Fibroblast of skin of left biceps (primary cell): ENCODE data around the gene FRMD8.

ENCODE experiments used
- DNase-seq, 2 experiments: peaks; one replicate each; pipeline ENCODE4 v3.0.0-alpha.2; 2013; ENCODE audit warnings: low read depth in 2 of 2

The FRMD8 gene

DNA sequence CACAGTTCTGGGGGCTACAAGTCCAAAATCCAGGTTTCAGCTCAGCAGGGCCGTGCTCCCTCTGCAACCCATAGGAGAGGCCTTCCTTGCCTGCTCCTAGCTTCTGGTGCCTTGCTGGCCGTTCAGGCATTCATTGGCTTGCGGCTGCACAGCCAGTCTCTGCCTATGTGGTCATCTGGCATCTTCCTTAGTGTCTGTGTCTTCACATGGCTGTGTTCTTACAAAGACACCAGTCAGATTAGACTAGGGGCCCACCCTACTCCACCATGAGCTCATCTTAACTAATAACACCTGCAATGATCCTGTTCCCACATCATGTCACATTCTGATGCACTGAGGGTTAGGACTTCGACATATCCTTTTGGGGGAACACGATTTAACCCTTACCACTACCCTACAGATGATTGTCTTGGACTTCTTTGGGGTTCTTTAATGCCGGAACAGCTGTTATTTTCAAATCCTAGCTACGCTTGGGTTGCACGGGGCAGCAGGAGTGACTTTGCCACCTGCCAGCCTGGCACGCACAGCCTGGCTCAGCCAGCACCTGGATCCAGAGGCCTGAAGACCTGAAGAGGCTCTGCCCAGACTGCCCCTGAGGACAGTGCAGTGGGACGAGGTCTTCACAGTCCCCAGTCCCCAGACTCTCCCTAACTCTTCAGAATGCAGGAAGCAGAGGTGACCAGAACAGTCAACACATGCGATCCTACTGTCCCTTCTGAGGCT lies 28.5 kb downstream of the FRMD8 start:
- no peak for DNase-seq

DNA sequence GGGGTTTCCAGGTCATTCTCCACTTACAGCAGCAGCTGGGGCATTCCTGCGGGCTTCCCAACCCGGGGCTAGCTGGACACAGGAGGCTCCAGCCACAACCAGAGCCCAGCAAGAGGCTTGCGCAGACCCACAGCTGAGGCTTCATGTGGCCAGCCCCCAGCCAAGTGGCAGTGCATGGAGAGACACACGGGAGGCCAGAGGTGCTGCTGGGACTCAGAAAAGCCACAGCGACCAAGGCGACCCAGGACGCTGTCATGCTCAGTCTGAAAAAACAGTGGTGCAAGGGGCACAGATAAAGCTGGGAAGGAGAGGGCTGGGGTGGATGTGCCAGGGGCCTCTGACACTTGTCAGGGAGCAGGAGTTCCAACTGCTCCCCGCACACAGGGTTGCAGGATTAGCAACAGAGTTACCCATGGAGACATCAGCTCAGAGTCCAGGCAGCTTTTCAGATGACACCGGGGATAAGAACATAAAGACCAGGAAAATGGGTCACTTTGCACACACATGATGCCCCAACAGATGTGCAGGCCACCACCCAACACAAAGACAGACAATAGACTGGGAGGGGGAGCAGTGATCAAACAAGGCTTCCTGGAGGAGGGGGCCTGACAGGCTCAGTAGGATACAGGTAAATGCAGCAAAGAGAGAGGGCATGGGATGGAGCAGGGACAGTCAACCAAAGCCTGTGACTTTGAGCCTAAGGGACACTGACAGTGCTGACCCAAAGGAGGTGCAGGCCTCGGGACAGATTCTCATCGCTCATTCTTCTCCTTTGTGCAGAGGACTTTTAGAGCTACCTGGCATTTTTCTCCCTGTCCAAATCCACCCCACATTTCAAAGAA lies 29.3 kb downstream of the FRMD8 start:
- DNase-seq = no peak

DNA sequence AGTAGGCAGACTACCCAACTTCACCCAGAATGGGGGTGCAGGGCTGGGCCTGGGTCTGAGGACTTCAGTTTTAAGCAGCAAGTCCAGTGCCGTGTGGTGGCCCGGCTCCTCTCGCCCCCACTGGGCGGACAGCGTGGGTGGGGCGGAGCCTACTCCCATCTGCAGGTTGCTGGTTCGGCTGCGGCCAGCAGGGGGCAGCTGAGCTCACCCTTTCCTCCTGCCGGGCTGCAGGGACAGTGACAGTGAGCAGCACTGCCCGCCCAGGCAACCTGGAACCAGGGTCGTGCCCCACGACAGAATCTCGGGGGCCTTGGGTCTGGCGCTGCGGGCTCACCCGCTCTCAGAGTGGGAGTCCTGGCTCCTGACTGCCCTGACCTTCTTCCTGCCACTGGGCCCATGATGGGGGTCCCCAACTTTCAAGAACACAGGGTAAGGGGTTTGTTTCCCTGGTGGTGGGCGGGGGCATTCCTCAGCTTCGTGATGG lies 29.9 kb downstream of the FRMD8 start:
- DNase-seq = no peak

DNA sequence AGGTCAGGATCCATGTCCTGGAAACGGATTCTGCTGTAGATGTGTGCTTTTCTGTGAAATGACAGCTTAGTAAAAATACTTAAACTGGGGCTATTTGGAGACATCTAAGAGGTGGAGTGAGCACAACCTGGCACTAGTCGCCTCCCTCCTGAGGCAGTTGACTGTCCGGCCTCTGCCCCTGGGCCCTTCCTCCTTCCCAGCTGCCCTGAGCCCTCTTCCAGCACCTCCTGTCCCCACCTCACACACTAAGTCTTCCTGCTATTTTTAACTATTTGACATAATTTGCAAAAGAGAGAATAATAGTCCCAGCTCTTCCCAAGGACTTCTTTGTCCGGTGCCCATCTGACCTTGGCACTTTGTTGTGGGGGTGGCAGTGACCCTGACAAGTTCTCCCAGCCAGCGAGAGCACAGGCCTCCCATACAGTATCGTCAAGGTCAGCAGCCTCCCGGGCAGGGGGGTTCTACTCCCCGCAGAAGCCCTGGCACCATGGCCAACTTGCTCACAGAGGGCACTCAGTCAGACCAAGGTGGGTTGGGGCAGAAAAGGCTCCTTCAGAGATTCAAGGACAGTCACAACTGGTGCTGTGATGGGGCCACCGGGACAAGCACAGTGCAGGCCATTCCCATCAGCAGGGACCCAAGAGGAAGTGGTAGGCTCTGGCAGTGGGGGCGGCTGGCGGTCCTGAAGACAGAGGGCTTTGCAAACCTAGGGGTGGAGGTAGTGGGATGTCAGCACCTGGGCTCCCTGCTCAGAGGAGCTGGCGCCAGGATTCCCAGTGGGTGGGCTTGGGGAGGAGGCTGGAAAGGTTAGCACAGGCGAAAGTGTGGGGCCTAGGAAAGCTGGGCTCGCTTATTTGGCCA lies 30.6 kb downstream of the FRMD8 start:
- DNase-seq = no peak

DNA sequence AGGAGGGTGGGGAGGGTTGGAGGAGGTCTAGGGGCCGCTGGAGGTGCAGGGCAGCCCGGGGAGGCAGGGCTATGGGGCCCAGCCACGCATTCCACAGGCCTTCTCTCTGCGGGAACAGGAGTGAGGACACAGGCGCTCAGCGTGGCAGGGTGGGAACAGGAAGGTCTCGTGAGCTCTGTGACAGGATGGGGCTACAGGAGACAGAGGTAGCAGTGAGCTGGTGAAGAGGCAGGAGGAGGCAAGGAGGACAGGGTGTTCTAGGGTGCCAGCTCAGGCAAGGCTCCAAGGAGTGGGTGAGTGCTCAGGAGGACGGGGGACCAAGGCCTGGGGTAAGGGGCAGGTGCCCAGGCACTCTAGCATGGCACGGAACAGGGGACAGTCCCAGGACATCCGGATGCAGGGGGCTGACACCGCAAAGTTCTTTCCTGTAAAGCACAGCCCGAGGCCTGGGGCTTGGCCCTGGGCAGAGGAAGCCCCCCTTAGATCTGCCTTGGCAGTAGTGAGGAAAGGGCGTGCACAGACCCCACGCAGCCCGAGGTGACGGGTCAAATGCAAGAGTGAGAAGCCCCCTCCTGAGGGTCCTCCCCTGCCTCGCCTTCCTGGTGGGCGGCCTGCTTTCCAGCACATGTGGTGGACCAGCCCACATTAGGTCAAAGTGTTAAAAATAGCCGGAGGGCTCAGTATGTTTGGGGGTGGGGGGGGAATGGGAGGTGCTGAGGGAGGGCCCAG lies 31.4 kb downstream of the FRMD8 start:
- no peak for DNase-seq

DNA sequence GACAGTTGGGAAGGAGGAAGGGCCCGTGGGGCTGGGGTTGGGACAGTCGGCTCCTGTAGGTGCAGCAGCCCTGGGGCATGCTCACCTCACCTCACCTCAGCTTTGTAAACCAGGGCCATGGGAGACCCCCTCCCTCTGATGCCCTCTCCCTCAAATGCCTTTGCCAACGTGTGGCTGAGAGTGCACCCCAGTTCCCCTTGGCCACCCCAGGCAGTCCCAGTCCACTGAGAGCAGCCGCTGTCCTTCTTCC lies 31.9 kb downstream of the FRMD8 start:
- no peak for DNase-seq

DNA sequence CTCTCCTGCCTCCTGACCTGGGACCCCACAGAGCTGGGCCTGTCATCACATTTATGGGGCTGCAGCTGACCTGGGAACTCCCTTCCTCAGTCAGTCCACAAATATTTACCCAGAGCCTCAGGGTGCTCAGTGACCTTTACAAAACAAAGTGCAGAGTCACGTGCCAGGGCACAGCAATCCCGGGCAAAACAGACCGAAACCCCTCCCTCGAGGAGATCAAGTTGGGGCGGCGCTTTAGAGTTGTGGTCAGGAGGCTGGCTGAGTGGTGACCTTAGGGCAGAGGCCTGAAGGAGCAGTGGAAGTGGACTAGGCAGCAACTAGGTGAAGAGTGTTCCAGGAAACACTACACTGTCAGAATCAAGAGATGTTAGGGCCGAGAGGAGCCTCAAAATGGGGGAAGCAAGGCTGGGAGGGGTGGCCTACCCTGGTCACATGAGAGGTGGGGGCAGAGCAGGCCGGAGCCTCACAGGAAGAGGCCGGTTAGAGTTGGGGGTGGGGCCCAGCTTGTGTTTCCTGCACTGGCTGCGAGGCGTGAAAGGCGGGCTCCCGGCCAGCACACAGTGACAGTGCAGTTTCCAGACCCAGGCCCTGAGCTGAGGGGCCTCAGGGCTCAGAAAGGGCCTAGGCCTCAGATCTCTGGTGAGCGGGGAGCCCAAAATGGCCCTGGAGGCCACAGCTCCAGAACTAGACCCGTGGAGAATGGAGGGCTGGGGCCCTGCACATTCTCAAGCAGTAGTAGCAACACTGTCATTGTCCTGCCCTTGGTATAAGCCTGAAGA lies 32.4 kb downstream of the FRMD8 start:
- DNase-seq = peak; percentile 75 to 79

DNA sequence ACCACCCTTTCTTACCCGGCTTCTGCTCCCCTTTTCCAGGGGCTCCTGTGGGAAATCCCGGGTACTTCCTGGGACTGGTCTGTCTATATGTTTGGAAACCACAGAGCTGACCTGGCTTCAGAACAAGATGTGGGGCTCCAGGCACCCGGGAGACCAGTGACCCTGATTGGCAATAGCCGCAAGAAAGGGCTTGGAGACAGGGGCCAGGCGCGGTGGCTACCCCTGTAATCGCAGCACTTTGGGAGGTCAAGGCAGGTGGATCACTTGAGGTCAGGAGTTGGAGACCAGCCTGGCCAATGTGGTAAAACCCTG lies 33.0 kb downstream of the FRMD8 start:
- no peak for DNase-seq

DNA sequence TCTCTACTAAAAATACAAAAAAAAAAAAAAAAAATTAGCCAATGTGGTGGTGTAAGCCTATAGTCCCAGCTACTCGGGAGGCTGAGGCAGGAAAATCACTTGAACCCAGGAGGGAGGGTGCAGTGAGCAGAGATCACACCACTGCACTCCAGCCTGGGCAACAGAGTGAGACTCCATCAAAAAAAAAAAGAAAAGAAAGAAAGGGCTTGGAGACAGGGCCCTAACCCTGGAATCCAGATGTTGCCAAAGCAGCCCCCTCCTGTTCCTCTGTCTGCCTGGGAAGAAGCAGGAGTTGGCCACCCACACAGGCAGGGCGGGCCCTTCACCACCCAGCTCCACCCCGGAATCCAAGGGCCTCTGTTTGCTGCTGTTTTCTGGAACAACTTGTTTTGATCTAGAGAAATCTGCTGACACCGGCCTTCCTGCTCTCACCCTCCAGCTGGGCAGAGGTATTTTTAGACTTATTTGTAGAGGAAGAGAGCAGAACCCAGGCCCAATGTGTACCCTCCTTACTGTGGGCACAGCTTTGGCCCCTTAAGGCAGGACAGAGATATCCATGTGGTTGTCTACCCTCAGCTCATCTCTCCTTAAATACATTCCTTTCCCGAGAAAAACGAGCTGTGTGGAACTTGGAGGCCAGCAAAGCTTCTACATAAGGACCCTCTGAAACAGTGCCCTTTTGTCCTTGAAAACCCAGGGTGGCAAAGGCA lies 33.5 kb downstream of the FRMD8 start:
- peak; percentile 62 for DNase-seq

DNA sequence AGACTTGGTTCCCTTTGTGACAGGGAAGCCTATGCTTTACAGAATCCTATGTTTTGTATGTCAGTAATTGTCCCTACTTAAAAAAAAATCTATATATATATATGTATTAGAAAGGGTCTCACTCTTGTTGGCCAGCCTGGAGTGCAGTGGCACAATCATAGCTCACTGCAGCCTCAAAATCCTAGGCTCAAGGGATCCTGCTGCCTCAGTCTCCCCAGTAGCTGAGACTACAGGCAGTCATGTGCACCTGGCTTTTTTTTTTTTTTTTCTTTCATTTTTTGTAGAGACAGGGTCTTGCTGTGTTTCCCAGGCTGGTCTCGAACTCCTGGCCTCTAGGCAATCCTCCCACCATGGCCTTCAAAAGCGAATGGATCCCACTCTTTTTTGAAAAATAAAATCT lies 34.1 kb downstream of the FRMD8 start:
- DNase-seq = no peak

DNA sequence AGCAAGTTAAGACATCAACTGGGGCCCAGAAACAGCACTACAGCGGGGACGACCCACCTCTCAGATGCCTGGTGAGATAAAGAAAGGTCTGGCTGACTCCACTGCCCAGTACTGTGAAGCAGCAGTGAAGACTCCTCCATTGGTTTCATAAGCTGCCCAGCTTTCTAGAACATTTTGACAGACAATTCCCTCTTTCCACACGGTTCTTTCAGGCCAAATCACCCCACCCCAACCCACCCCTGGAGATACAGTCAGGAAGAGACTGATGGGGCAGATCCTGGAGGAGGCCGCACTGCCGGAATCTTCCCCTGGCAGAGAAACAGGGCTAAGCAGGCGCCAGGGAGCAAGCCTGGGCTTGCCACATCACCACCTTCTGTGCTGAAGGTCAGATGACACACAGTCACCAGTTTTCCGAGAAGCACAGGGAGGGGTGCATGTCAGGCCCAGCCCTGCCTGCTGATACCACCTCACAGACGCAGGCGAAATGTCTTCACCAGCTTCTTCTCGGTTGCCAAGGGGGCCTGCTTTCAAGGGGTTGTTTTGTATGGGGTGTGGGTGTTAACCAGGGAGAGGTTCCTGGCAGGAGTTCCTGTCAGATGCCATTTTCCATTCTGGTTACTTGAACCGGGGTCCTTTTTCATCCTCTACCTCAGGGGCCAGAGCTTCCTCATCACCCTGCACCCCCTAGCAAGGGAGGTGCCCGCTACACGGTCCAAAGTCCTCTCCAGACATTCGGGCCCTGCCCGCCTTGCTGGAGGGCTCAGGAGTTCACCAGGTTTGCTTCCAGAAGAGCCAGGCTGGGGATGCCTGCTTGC lies 34.7 kb downstream of the FRMD8 start:
- DNase-seq = peak; percentile 91

DNA sequence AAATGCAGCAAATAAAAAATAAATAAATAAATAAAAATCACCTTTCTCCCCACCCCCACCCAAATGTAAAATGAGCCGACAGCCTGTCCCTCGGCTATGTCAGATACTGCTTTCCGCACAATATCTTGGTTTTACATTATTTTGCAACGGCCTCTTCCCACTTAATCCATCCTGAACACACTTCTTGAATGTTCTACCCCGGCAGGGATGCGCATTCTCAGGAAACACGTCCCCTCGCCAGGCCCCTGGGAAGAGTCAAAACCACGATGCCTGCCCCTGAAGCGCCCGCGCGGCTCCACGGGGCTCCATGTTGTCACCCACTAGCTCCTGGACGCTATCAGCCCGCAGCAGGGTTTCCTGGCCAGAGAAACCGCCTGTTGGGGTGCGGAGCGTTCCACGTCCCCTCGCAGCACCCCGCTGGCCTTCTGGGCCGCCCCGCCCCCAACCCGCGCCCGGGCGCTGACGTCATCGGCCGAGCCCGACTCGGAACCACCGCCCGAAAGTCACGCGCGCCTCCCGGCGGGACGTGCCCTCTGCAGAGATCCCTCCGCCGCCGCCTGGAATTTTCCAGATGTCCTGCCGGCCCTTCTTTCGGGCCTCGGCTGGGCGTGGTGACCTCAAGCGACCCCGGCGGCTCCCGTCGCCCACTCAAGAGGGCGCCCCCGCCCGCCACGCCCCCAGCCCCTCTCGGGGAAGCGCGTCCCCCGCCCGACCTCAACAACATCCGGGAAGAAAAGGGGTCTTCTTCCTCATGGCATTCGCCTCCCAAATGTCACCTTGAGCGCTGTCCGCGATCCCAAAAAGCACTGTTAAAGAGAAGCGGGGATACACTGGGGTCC lies 35.6 kb downstream of the FRMD8 start:
- DNase-seq = peak; percentile 97

DNA sequence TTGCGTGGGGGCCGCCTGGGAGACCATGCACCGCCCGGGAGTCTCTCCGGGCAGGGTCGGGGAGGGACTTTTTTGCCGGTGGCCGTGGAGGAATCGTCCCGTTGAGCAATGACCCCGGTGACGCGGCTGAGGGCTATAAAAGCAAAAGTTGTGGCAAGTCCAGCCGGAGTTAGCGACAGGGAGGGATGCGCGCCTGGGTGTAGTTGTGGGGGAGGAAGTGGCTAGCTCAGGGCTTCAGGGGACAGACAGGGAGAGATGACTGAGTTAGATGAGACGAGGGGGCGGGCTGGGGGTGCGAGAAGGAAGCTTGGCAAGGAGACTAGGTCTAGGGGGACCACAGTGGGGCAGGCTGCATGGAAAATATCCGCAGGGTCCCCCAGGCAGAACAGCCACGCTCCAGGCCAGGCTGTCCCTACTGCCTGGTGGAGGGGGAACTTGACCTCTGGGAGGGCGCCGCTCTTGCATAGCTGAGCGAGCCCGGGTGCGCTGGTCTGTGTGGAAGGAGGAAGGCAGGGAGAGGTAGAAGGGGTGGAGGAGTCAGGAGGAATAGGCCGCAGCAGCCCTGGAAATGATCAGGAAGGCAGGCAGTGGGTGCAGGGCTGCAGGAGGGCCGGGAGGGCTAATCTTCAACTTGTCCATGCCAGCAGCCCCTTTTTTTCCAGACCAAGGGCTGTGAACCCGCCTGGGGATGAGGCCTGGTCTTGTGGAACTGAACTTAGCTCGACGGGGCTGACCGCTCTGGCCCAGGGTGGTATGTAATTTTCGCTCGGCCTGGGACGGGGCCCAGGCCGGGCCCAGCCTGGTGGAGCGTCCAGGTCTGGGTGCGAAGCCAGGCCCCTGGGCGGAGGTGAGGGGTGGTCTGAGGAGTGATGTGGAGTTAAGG lies 36.4 kb downstream of the FRMD8 start, which contains the start of gene NEAT1:
Gene NEAT1, plus strand, starts transcription at position 166 of the 883 bp plus-strand sequence.
- DNase-seq = peak; percentile 84 to 87

DNA sequence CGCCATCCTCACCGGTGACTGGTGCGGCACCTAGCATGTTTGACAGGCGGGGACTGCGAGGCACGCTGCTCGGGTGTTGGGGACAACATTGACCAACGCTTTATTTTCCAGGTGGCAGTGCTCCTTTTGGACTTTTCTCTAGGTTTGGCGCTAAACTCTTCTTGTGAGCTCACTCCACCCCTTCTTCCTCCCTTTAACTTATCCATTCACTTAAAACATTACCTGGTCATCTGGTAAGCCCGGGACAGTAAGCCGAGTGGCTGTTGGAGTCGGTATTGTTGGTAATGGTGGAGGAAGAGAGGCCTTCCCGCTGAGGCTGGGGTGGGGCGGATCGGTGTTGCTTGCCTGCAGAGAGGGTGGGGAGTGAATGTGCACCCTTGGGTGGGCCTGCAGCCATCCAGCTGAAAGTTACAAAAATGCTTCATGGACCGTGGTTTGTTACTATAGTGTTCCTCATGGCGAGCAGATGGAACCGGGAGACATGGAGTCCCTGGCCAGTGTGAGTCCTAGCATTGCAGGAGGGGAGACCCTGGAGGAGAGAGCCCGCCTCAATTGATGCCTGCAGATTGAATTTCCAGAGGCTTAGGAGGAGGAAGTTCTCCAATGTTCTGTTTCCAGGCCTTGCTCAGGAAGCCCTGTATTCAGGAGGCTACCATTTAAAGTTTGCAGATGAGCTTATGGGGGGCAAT lies 37.2 kb downstream of the FRMD8 start:
- no peak for DNase-seq

DNA sequence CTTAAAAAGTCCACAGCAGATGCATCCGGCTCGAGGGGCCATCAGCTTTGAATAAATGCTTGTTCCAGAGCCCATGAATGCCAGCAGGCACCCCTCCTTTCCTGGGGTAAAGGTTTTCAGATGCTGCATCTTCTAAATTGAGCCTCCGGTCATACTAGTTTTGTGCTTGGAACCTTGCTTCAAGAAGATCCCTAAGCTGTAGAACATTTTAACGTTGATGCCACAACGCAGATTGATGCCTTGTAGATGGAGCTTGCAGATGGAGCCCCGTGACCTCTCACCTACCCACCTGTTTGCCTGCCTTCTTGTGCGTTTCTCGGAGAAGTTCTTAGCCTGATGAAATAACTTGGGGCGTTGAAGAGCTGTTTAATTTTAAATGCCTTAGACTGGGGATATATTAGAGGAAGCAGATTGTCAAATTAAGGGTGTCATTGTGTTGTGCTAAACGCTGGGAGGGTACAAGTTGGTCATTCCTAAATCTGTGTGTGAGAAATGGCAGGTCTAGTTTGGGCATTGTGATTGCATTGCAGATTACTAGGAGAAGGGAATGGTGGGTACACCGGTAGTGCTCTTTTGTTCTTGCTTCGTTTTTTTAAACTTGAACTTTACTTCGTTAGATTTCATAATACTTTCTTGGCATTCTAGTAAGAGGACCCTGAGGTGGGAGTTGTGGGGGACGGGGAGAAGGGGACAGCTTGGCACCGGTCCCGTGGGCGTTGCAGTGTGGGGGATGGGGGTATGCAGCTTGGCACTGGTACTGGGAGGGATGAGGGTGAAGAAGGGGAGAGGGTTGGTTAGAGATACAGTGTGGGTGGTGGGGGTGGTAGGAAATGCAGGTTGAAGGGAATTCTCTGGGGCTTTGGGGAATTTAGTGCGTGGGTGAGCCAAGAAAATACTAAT lies 38.0 kb downstream of the FRMD8 start:
- DNase-seq = no peak
